A549 (cell line): ENCODE measurements around the gene TRIOBP. TPM values are rescaled to one million over a fixed set of nuclear protein-coding genes. Genes with fewer than 3 reads are reported as not detected.

Experiments used
- ATAC-seq, 2 experiments: fragments of 200-7000 bp in 1 of 2; fragments of >200 bp in 1 of 2; cut with Nextera tagmentation in 1 of 2; cut with Tn5 transposase in 1 of 2; 3 replicates each; pipeline versions ENCODE4 v1.8.0 to v1.9.1; 2018 to 2020; ENCODE audit warnings: mild to moderate bottlenecking in 1 of 2, moderate library complexity in 1 of 2
- CTCF ChIA-PET: fragments of 300-600 bp; sonication (Branson Sonifier 250); formaldehyde crosslinking; extraction: SDS; loops from one replicate; lab custom pipeline; 2021; ENCODE audit warnings: antibody characterized with exemption, inconsistent platforms; lab: Yijun Ruan, JAX
- POLR2A ChIA-PET: fragments of 350-600 bp; formaldehyde crosslinking; extraction: SDS; loops from one replicate; lab custom pipeline; 2021; ENCODE audit warnings: antibody characterized with exemption, inconsistent platforms; lab: Yijun Ruan, JAX
- DNase-seq, 2 experiments: peaks; one replicate each; pipeline versions ENCODE4 v3.0.0 to v3.0.0-alpha.2; 2011 to 2016; ENCODE audit warnings: low read depth in 1 of 2, low spot score in 1 of 2
- FAIRE-seq: peaks from 2 replicates; lab custom pipeline; 2011; peaks lifted over from hg19 to GRCh38; lab: Jason Lieb, UNC
- H3K27ac ChIP-seq, 2 experiments: fragments of >200 bp; sonication (Bioruptor Twin); formaldehyde crosslinking; 3 replicates each; pipeline ENCODE4 v1.5.1; 2016 to 2017
- H3K4me1 ChIP-seq: fragments of >200 bp; sonication (Bioruptor Twin); formaldehyde crosslinking; 3 replicates; pipeline ENCODE4 v1.6.1; 2016
- H3K4me2 ChIP-seq: fragments of >200 bp; sonication (Bioruptor Twin); formaldehyde crosslinking; 3 replicates; pipeline ENCODE4 v1.6.1; 2016
- H3K4me3 ChIP-seq: fragments of >200 bp; sonication (Bioruptor Twin); formaldehyde crosslinking; 3 replicates; pipeline ENCODE4 v1.5.1; 2016
- H3K9me3 ChIP-seq: fragments of >200 bp; sonication (Bioruptor Twin); formaldehyde crosslinking; 3 replicates; pipeline ENCODE4 v1.6.1; 2016
- CBX8 ChIP-seq: fragments of 200-600 bp; sonication (generic); IDR thresholded peaks from 2 replicates; pipeline ENCODE4 v1.6.1; 2016
- CEBPB ChIP-seq, 2 experiments: fragments of >200 bp in 1 of 2; sonication (Bioruptor Twin) in 1 of 2; formaldehyde crosslinking in 1 of 2; IDR thresholded peaks; 2 replicates each; pipeline ENCODE4 v1.6.1; 2012 to 2016
- ESRRA ChIP-seq: fragments of 150-350 bp; IDR thresholded peaks from 2 replicates; pipeline ENCODE4 v1.6.1; 2014; ENCODE audit warnings: mild to moderate bottlenecking, low read length, borderline replicate concordance
- FOSB ChIP-seq: fragments of 250-450 bp; sonication (Bioruptor Pico); IDR thresholded peaks from 2 replicates; pipeline ENCODE4 v1.5.0; 2020; ENCODE audit warnings: mild to moderate bottlenecking, moderate library complexity
- GATA3 ChIP-seq: IDR thresholded peaks from 2 replicates; pipeline ENCODE4 v1.6.1; 2012; ENCODE audit warnings: borderline replicate concordance
- HEYL ChIP-seq: fragments of 250-450 bp; sonication (Bioruptor Pico); IDR thresholded peaks from 2 replicates; pipeline ENCODE4 v1.8.0; 2021; ENCODE audit warnings: mild to moderate bottlenecking, moderate library complexity
- HOXB13 ChIP-seq: fragments of 250-450 bp; sonication (Bioruptor Pico); IDR thresholded peaks from 2 replicates; pipeline ENCODE4 v1.5.0; 2020; ENCODE audit warnings: low read depth, mild to moderate bottlenecking, moderate library complexity
- KDM5A ChIP-seq: fragments of 200-600 bp; sonication (generic); IDR thresholded peaks from 2 replicates; pipeline ENCODE4 v1.6.1; 2016; ENCODE audit warnings: antibody characterized with exemption, mild to moderate bottlenecking
- MAZ ChIP-seq: fragments of 150-350 bp; IDR thresholded peaks from 2 replicates; pipeline ENCODE4 v1.6.1; 2014; ENCODE audit warnings: antibody characterized with exemption, low read depth, low read length, borderline replicate concordance
- NR3C1 ChIP-seq: fragments of >200 bp; sonication (Bioruptor Twin); formaldehyde crosslinking; IDR thresholded peaks from 3 replicates; pipeline ENCODE4 v1.6.1; 2017
- POLR2AphosphoS2 ChIP-seq: conservative IDR thresholded peaks from 2 replicates; pipeline ENCODE4 v1.6.1; 2012; ENCODE audit warnings: low read length, improper control_type of control experiment, inconsistent platforms
- RARB ChIP-seq: fragments of 250-450 bp; sonication (Bioruptor Pico); IDR thresholded peaks from 2 replicates; pipeline ENCODE4 v1.8.0; 2021; ENCODE audit warnings: mild to moderate bottlenecking, moderate library complexity
- RFX5 ChIP-seq: fragments of 450-650 bp; IDR thresholded peaks from 2 replicates; pipeline ENCODE4 v1.7.1; 2014; ENCODE audit warnings: antibody characterized with exemption, mild to moderate bottlenecking, moderate library complexity
- RNF2 ChIP-seq: fragments of 200-600 bp; sonication (generic); IDR thresholded peaks from 2 replicates; pipeline ENCODE4 v1.6.1; 2016; ENCODE audit warnings: low read depth, mild to moderate bottlenecking, antibody characterized with exemption, moderate library complexity, borderline replicate concordance
- SMC3 ChIP-seq: fragments of >200 bp; sonication (Bioruptor Twin); formaldehyde crosslinking; IDR thresholded peaks from 3 replicates; pipeline ENCODE4 v1.6.1; 2018; ENCODE audit warnings: inconsistent platforms
- TFCP2L1 ChIP-seq: fragments of 250-450 bp; sonication (Bioruptor Pico); IDR thresholded peaks from 2 replicates; pipeline ENCODE4 v1.5.0; 2021; ENCODE audit warnings: mild to moderate bottlenecking
- ZFP36 ChIP-seq: fragments of 450-650 bp; IDR thresholded peaks from 2 replicates; pipeline ENCODE4 v1.6.1; 2014; ENCODE audit warnings: borderline replicate concordance; ENCODE audit not compliant: partially characterized antibody
- ZNF302 ChIP-seq: fragments of 250-450 bp; sonication (Bioruptor Pico); IDR thresholded peaks from 2 replicates; pipeline ENCODE4 v1.9.0; 2021; ENCODE audit warnings: inconsistent platforms, mild to moderate bottlenecking, moderate library complexity
- WGBS: methylation state at CpG from one replicate; pipeline ENCODE4 v1.1.6; 2017; ENCODE audit errors: missing lambda C conversion rate; 5-methylcytosine and 5-hydroxymethylcytosine counted together
- polyA plus RNA-seq, 4 experiments: library from polyadenylated mRNA; depleted of rRNA in 3 of 4; stranded (reverse); fragments of >200 nt; fragmentation: RNase III in 1 of 4; extraction: RNeasy Plus Mini Kit Qiagen cat#74134 plus additional on column Dnase treatment in 1 of 4; gene quantifications; 2 replicates in 3 of 4; 3 replicates in 1 of 4; pipeline ENCODE4 v1.2.3, GENCODE V29; 2011 to 2017
- TF ChIP-seq, protein P1 (sequence below): fragments of >200 bp; sonication (Bioruptor Twin); formaldehyde crosslinking; IDR thresholded peaks from 2 replicates; pipeline ENCODE4 v1.6.1; 2016
- TF ChIP-seq, protein P2 (sequence below): fragments of 200-600 bp; sonication (generic); IDR thresholded peaks from 2 replicates; pipeline ENCODE4 v1.6.1; 2016; ENCODE audit warnings: antibody characterized with exemption, mild to moderate bottlenecking, moderate library complexity
- TF ChIP-seq, protein P3 (sequence below): fragments of >200 bp; sonication (Bioruptor Twin); formaldehyde crosslinking; IDR thresholded peaks from 3 replicates; pipeline ENCODE4 v1.6.1; 2016
- TF ChIP-seq, protein P4 (sequence below): fragments of >200 bp; sonication (Bioruptor Twin); formaldehyde crosslinking; IDR thresholded peaks from 3 replicates; pipeline ENCODE4 v1.5.1; 2016
- TF ChIP-seq, protein P5 (sequence below): fragments of 250-450 bp; sonication (Bioruptor Pico); IDR thresholded peaks from 2 replicates; pipeline ENCODE4 v1.5.0; 2021; ENCODE audit warnings: mild to moderate bottlenecking, moderate library complexity, borderline replicate concordance

Gene TRIOBP
- polyA plus RNA-seq, 2 of the 4 experiments (the other 2 are of a cell fraction), result 15.7 to 26.0 TPM

DNA sequence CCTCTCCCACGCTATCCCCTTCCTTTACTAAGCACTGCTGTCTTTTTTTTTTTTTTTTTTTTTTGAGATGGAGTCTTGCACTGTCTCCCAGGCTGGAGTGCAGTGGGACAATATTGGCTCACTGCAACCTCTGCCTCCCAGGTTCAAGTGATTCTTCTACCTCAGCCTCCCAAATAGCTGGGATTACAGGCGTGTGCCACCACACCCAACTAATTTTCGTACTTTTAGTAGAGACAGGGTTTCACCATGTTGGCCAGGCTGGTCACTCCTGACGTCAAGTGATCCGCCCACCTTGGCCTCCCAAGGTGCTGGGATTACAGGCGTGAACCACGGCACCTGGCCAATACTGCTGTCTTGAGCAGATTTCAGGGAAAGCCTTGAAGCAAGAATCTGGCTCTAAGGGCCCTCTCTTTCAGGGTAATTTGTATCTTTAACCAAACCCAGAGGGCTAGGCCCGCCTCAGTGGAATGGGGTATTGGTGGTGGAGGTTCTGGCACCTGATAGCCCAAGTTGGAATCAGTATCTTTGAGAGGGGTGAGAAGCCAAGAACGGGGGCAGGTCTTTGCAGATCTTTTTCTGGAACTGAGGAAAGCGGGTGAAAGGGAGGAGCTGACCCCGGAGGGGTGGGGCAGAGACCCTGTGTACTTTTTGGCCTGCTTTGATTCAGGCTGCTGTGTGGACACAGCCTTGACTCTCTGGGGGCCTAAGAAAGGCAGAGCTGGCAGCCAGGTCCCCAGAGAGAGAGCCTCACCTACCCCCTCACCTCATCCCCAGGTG lies 37.0 kb downstream of the TRIOBP start:
- POLR2A ChIA-PET, result interaction anchor here (0.8 kb wide), 1 partner anchor 22 kb away, joined by 4 read pairs; no protein-coding TSS in a partner anchor
- WGBS, result 78% methylated on average over 11 of the region's 11 CpGs
- ATAC-seq, result no peak
- H3K4me2 ChIP-seq, result no peak overlapping the region
- H3K27ac ChIP-seq, result peak overlapping the region in 1 of 2 experiments; percentile 74; a peak in 3 of 6 replicates
- no peak overlapping the region for H3K4me3 ChIP-seq
- no peak for TF ChIP-seq KDM5A
- TF ChIP-seq POLR2AphosphoS2, result no peak
- TF ChIP-seq, protein P1, sequence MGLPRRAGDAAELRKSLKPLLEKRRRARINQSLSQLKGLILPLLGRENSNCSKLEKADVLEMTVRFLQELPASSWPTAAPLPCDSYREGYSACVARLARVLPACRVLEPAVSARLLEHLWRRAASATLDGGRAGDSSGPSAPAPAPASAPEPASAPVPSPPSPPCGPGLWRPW, result no peak
- TF ChIP-seq NR3C1, result no peak
- no peak for TF ChIP-seq ZNF302
- TF ChIP-seq CEBPB (IDR thresholded peaks at IDR 0.05), result no peak
- TF ChIP-seq SMC3, result no peak
- no peak for TF ChIP-seq FOSB (CRISPR knock-in tag)
- no peak for TF ChIP-seq RNF2
- no peak for TF ChIP-seq TFCP2L1 (CRISPR knock-in tag)
- TF ChIP-seq, protein P2, sequence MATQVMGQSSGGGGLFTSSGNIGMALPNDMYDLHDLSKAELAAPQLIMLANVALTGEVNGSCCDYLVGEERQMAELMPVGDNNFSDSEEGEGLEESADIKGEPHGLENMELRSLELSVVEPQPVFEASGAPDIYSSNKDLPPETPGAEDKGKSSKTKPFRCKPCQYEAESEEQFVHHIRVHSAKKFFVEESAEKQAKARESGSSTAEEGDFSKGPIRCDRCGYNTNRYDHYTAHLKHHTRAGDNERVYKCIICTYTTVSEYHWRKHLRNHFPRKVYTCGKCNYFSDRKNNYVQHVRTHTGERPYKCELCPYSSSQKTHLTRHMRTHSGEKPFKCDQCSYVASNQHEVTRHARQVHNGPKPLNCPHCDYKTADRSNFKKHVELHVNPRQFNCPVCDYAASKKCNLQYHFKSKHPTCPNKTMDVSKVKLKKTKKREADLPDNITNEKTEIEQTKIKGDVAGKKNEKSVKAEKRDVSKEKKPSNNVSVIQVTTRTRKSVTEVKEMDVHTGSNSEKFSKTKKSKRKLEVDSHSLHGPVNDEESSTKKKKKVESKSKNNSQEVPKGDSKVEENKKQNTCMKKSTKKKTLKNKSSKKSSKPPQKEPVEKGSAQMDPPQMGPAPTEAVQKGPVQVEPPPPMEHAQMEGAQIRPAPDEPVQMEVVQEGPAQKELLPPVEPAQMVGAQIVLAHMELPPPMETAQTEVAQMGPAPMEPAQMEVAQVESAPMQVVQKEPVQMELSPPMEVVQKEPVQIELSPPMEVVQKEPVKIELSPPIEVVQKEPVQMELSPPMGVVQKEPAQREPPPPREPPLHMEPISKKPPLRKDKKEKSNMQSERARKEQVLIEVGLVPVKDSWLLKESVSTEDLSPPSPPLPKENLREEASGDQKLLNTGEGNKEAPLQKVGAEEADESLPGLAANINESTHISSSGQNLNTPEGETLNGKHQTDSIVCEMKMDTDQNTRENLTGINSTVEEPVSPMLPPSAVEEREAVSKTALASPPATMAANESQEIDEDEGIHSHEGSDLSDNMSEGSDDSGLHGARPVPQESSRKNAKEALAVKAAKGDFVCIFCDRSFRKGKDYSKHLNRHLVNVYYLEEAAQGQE, result no peak
- TF ChIP-seq, protein P3, sequence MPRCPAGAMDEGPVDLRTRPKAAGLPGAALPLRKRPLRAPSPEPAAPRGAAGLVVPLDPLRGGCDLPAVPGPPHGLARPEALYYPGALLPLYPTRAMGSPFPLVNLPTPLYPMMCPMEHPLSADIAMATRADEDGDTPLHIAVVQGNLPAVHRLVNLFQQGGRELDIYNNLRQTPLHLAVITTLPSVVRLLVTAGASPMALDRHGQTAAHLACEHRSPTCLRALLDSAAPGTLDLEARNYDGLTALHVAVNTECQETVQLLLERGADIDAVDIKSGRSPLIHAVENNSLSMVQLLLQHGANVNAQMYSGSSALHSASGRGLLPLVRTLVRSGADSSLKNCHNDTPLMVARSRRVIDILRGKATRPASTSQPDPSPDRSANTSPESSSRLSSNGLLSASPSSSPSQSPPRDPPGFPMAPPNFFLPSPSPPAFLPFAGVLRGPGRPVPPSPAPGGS, result no peak
- TF ChIP-seq, protein P4, sequence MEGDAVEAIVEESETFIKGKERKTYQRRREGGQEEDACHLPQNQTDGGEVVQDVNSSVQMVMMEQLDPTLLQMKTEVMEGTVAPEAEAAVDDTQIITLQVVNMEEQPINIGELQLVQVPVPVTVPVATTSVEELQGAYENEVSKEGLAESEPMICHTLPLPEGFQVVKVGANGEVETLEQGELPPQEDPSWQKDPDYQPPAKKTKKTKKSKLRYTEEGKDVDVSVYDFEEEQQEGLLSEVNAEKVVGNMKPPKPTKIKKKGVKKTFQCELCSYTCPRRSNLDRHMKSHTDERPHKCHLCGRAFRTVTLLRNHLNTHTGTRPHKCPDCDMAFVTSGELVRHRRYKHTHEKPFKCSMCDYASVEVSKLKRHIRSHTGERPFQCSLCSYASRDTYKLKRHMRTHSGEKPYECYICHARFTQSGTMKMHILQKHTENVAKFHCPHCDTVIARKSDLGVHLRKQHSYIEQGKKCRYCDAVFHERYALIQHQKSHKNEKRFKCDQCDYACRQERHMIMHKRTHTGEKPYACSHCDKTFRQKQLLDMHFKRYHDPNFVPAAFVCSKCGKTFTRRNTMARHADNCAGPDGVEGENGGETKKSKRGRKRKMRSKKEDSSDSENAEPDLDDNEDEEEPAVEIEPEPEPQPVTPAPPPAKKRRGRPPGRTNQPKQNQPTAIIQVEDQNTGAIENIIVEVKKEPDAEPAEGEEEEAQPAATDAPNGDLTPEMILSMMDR, result no peak
- TF ChIP-seq ESRRA, result no peak
- CTCF ChIA-PET, result interaction anchor here (1.1 to 2.5 kb wide), 6 partner anchors 11 to 141 kb away, joined by 3 to 18 read pairs (median 6); no protein-coding TSS in a partner anchor
- peaks cover 24% of the 10 kb centered on the region for H3K4me1 ChIP-seq
- DNase-seq, result no peak
- H3K9me3 ChIP-seq, result no peaks in the 10 kb centered on the region
- FAIRE-seq, result no peak

DNA sequence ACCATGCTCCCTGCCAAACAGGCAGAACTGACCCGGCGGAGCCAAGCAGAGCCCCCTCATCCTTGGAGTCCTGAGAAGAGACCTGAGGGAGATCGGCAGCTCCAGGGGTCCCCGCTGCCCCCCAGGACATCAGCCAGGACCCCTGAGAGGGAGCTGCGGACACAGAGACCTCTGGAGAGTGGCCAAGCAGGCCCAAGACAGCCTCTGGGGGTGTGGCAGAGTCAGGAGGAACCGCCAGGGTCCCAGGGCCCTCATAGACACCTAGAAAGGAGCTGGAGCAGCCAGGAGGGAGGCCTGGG lies 37.5 kb downstream of the TRIOBP start:
- POLR2A ChIA-PET, result interaction anchor here (0.8 kb wide), 1 partner anchor 23 kb away, joined by 4 read pairs; no protein-coding TSS in a partner anchor
- FAIRE-seq, result no peak
- no peak overlapping the region for H3K4me2 ChIP-seq
- CTCF ChIA-PET, result interaction anchor here (0.7 to 2.5 kb wide), 8 partner anchors 11 to 142 kb away, joined by 3 to 18 read pairs (median 4); partner anchors contain the start of genes GGA1 and NOL12
- ATAC-seq, result no peak
- DNase-seq, result no peak
- peaks cover 24% of the 10 kb centered on the region for H3K4me1 ChIP-seq
- H3K9me3 ChIP-seq, result no peaks in the 10 kb centered on the region
- peak overlapping the region in 1 of 2 experiments; percentile 74; a peak in 3 of 6 replicates for H3K27ac ChIP-seq
- no peak overlapping the region for H3K4me3 ChIP-seq
- WGBS, result 80% methylated on average over 2 of the region's 6 CpGs
- TF ChIP-seq POLR2AphosphoS2 (no peak), RFX5 (no peak), CBX8 (no peak), HOXB13 (CRISPR knock-in tag) (no peak), MAZ (no peak), SMC3 (no peak), RARB (no peak), GATA3 (no peak), HEYL (no peak), ZFP36 (no peak), ZNF302 (no peak)
- TF ChIP-seq, protein P2, result no peak
- TF ChIP-seq, protein P5, sequence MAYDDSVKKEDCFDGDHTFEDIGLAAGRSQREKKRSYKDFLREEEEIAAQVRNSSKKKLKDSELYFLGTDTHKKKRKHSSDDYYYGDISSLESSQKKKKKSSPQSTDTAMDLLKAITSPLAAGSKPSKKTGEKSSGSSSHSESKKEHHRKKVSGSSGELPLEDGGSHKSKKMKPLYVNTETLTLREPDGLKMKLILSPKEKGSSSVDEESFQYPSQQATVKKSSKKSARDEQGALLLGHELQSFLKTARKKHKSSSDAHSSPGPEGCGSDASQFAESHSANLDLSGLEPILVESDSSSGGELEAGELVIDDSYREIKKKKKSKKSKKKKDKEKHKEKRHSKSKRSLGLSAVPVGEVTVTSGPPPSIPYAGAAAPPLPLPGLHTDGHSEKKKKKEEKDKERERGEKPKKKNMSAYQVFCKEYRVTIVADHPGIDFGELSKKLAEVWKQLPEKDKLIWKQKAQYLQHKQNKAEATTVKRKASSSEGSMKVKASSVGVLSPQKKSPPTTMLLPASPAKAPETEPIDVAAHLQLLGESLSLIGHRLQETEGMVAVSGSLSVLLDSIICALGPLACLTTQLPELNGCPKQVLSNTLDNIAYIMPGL (CRISPR knock-in tag), result no peak
